GM21423 (cell line): ENCODE measurements around the gene ATRIP.
"Not testable (repeated sequence)": the region's sequence is repeated elsewhere in the genome, so short reads cannot be mapped to it uniquely, and the experiment has no call there.

ENCODE experiments used
- ATAC-seq: cut with Tn5 transposase; IDR thresholded peaks from one replicate; pipeline ENCODE4 v1.9.1; 2021; ENCODE audit warnings: mild to moderate bottlenecking, moderate library complexity; ENCODE audit not compliant: unreplicated experiment

Gene ATRIP

GRCh38 chr3:48435774-48436476 lies 10.6 kb upstream of the ATRIP start:
- peak; percentile 35 for ATAC-seq

DNA sequence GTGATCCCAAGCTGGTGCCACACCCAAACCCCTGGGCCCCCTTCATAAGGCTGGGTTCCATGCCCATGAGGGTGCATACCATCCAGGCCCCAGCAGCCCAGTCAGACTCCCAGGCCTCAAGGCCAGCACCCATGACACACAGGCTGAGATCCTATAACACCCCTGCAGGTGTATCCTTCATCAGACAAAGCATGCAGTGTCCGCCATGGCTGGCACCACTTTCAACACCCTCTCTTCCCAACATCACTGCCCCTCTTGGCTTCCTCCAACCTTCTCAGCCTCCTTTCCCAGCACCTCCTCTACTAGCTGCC lies 10.1 kb upstream of the ATRIP start:
- no peak for ATAC-seq

- no peak for ATAC-seq
Measured at GRCh38 chr3:48436855-48437254, 9.7 kb upstream of the ATRIP start.

GRCh38 chr3:48437812-48438211 lies 8.7 kb upstream of the ATRIP start:
- no peak for ATAC-seq

DNA sequence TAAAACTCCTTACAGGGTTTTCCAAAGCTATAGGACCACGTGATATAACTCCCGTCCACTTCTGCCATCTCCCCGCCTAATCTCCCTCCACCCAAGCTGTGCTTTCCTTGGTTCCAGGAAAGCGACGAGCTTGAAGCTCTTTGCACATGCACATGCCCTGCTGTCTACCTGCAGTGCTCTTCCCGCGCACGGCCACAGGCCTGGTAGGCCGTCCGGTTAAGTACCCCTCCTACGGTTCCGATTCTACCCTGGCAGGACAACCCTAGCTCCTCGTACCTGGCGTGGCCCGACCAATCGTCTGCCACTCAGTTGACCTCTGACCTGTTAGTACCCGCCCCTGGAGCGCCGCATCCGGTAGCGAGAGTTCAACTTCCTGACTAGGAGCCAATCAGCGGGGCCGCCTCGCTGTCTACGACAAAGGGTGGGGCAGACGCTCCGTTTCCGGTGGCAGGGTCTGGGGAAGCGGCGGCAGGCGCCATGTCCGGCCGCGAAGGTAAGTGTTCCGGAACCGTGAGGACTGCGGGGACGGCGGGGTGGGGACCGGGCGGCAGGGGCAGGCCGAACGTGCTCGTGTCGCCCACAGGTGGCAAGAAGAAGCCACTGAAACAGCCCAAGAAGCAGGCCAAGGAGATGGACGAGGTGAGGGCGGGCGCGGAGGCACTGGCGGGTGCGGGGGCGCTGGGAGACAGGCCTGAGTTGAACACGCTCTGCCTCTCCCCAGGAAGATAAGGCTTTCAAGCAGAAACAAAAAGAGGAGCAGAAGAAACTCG lies 6.5 kb upstream of the ATRIP start, which contains the start of the genes CCDC51 and TMA7:
Gene CCDC51 (minus strand): TSS at position 300 of the 770 bp plus-strand sequence. CDS start 4,991 bp downstream, outside the sequence.
Gene TMA7 (plus strand): TSS at position 438 of the 770 bp plus-strand sequence. CDS start 40 bp downstream, at position 478.
- peak; percentile 92 for ATAC-seq

DNA sequence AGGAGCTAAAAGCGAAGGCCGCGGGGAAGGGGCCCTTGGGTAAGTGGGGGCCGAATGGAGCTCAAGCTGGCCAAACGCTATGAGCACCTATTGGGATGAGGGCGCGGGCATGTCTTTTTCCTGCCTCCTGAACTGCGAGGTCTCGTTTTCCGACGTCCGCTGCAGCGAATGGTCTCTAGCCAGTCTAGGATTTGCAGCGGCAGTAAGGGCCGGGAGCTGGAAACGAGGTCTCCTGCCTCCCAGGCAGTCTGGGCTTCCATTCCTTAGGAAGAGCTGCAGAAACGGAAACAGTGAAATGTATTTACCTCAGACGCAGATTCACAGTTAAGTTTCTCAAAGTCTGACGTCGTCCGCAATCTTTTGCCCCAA lies 6.0 kb upstream of the ATRIP start:
- no peak for ATAC-seq

DNA sequence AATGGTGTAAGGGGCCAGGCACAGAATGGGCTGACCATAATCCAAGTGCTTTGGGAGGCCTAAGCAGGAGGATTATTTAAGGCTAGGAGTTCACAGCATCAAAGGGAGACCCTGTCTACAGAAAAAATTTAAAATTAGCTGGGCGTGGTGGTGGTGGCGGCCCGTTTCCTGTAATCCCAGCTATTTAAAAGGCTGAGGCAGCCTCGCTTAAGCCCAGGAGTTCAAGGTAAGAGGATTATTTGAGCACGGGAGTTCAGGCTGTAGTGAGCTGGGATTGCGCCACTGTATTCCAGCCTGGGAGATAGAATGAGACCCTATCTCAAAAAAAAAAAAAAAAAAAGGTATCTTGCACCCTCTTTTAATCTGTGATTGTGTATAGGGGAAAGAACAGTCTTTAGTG lies 4.6 kb upstream of the ATRIP start:
- ATAC-seq, result no peak

DNA sequence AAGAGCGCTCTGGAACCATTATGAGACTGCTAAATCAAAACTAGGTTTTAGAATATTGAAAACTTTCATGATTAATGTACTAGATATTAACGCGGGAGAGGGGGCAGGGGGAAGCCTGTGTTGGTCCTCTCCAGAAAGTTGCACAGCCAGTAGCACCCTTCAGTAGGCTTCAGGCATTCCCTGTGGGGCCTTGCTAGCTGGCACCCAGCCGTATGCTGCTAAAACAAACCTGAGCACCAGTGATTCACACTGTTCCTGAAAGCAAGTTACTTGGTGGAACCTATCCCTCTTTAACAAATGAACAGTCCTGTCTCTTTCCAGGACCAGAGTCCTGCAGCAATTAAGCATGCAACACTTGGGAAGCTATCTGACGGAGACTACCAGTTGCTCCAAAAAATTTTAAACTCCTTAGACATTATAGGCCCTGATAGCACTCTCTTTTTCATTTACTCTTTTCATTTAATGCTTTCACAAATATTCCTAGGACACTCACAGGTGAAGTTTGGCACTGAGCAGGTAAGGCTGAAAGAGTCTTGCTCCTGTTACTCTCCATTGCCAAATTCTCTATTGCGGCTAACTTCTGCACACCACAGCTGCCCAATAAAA lies 1.2 kb upstream of the ATRIP start:
- no peak for ATAC-seq

DNA sequence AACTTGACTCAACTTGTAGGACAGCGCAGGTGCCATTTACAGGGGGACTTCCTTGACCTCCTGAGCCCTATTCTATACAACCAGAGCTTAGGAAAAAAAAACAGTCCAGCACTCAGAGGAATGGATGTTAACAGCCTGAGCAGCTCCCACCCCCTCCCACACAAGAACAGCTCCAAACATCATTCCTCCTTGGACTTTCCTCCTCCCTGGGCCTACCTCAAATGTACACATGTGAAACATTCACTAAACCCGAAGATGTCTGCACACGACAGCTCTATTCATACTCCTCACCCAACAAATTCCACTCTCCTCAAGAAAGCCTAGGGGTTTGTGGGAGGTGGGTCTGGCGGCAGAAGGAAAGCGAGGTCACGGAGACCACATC lies 503 bp upstream of the ATRIP start:
- ATAC-seq, result no peak

DNA sequence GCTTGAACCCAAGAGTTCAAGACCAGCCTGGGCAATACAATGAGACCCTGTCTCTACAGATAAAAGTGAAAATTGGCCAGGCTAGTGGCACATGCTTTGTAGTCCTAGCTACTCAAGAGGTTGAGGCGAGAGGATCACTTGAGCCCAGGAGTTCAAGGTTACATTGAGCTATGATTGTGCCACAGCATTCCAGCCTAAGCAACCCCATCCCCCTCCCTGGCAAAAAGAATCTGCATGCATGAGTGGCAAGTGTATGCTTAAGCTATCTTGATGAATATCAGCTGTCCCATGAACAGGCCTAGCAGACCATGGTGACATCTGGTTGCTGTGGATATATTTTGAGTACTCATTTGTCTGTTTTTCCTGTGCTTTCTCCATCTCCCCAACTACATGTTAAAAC lies 4.7 kb downstream of the ATRIP start:
- no peak for ATAC-seq

GRCh38 chr3:48456456-48456855 lies 9.9 kb downstream of the ATRIP start:
- no peak for ATAC-seq

DNA sequence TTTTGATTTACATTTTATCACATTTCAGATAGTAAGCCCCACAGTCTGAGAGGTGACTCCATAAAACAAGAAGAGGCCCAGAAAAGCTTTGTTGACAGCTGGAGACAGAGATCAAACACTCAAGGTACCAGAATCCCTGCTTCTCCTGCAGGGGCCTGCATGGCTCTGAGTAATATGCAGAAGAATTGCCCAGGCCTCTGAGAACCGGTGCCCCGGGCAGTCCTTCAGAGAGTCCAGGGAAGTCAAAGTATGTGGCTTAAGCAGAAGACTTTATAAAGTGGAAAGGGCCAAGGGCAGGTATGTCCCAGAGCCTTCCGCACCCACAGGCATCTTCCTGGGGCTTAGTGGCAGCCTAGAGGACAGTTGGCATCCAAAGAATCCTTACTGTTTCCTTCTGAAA lies 12.8 kb downstream of the ATRIP start:
- no peak for ATAC-seq

- no peak for ATAC-seq
Measured at GRCh38 chr3:48459773-48460516, 13.4 kb downstream of the ATRIP start.

DNA sequence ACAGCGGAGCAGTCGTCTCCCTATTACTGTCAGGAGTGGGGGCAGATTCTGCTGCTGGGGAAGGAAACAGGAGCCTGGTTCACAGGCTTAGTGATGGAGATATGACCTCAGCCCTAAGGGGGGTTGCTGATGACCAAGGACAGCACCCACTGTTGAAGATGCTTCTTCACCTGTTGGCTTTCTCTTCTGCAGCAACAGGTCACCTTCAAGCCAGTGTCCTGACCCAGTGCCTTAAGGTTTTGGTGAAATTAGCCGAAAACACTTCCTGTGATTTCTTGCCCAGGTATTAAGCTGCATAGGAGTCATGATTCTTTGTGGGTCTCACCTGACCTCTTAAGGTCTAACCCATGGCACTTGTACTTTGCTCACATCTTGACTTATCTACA lies 14.0 kb downstream of the ATRIP start:
- no peak for ATAC-seq

GRCh38 chr3:48461767-48462166 lies 15.2 kb downstream of the ATRIP start:
- not testable (repeated sequence) for ATAC-seq

- no peak for ATAC-seq
Measured at GRCh38 chr3:48463703-48464102, 17.2 kb downstream of the ATRIP start.

- ATAC-seq, result no peak
Measured at GRCh38 chr3:48464713-48465221, 18.2 kb downstream of the ATRIP start.

GRCh38 chr3:48465237-48465530 lies 18.6 kb downstream of the ATRIP start:
- no peak for ATAC-seq

GRCh38 chr3:48465531-48466378 lies 19.2 kb downstream of the ATRIP start:
- ATAC-seq, result peak; percentile 83

- peak; percentile 18 for ATAC-seq
Measured at GRCh38 chr3:48466386-48467109, 20.0 kb downstream of the ATRIP start.
